ENCODE results near the gene FBXO47. TPM values are rescaled to one million over a fixed set of nuclear protein-coding genes. Genes with fewer than 3 reads are reported as not detected.
"Not testable (repeated sequence)": the region's sequence is repeated elsewhere in the genome, so short reads cannot be mapped to it uniquely, and the experiment has no call there.

FBXO47 gene
- total RNA-seq, 4 donors from 2014 or later = not detected

GRCh38 chr17:38940404-38940803 lies 26.8 kb downstream of the FBXO47 start:
- no peaks in the 10 kb centered on the region for H3K9me3 ChIP-seq
- TF ChIP-seq CTCF (IDR thresholded peaks at IDR 0.05) (no peak), POLR2A (IDR thresholded peaks at IDR 0.05) (no peak), POLR2AphosphoS5 (IDR thresholded peaks at IDR 0.05) (no peak), EP300 (IDR thresholded peaks at IDR 0.05) (no peak)
- no peak for DNase-seq (ENCODE audit: low spot score in 2 of 2)
- H3K36me3 ChIP-seq = no peaks in the 10 kb centered on the region
- H3K4me1 ChIP-seq = no peaks in the 10 kb centered on the region
- H3K27me3 ChIP-seq = no peaks in the 10 kb centered on the region
- 94% methylated on average over 1 of the region's 1 CpG for WGBS
- no peak overlapping the region for H3K4me3 ChIP-seq
- H3K27ac ChIP-seq = no peak overlapping the region

- no peak overlapping the region for H3K27ac ChIP-seq
- H3K4me1 ChIP-seq = no peaks in the 10 kb centered on the region
- no peaks in the 10 kb centered on the region for H3K9me3 ChIP-seq
- no peak for TF ChIP-seq POLR2A (IDR thresholded peaks at IDR 0.05)
- H3K27me3 ChIP-seq = no peaks in the 10 kb centered on the region
- no peak for DNase-seq (ENCODE audit: low spot score in 2 of 2)
- H3K36me3 ChIP-seq = no peaks in the 10 kb centered on the region
- H3K4me3 ChIP-seq = no peak overlapping the region
These were observed 27.2 kb downstream of the FBXO47 start for GRCh38 chr17:38939987-38940386.

- DNase-seq (ENCODE audit: low spot score in 2 of 2); H3K36me3 ChIP-seq; H3K4me3 ChIP-seq; H3K9me3 ChIP-seq; H3K4me1 ChIP-seq; H3K27me3 ChIP-seq; H3K27ac ChIP-seq: not testable (repeated sequence)
- WGBS = 76% methylated on average over 9 of the region's 9 CpGs
These were observed 33.2 kb downstream of the FBXO47 start for GRCh38 chr17:38933962-38934361.

GRCh38 chr17:38930782-38931181 lies 36.4 kb downstream of the FBXO47 start:
- H3K36me3 ChIP-seq = not testable (repeated sequence)

GRCh38 chr17:38926293-38927070 lies 40.7 kb downstream of the FBXO47 start:
- H3K4me3 ChIP-seq = no peak overlapping the region
- no peaks in the 10 kb centered on the region for H3K27me3 ChIP-seq
- DNase-seq (ENCODE audit: low spot score in 2 of 2) = no peak
- no peaks in the 10 kb centered on the region for H3K36me3 ChIP-seq
- H3K27ac ChIP-seq = no peak overlapping the region
- TF ChIP-seq CTCF (IDR thresholded peaks at IDR 0.05) (no peak), POLR2AphosphoS5 (IDR thresholded peaks at IDR 0.05) (no peak), POLR2A (IDR thresholded peaks at IDR 0.05) (no peak), EP300 (IDR thresholded peaks at IDR 0.05) (no peak)
- 74% methylated on average over 2 of the region's 2 CpGs for WGBS
- no peaks in the 10 kb centered on the region for H3K9me3 ChIP-seq
- H3K4me1 ChIP-seq = peaks cover 19% of the 10 kb centered on the region

More at GRCh38 chr17:38930782-38931181, 36.4 kb downstream of the FBXO47 start:
- no CpG with 5 or more reads among the region's 36 CpGs for WGBS
- not testable (repeated sequence) for H3K4me3 ChIP-seq; H3K9me3 ChIP-seq; H3K27ac ChIP-seq; H3K4me1 ChIP-seq; DNase-seq (ENCODE audit: low spot score in 2 of 2); H3K27me3 ChIP-seq

- peaks cover 19% of the 10 kb centered on the region for H3K4me1 ChIP-seq
- TF ChIP-seq POLR2AphosphoS5 (IDR thresholded peaks at IDR 0.05) (no peak), EP300 (IDR thresholded peaks at IDR 0.05) (no peak), POLR2A (IDR thresholded peaks at IDR 0.05) (no peak), CTCF (IDR thresholded peaks at IDR 0.05) (no peak)
- no peak within 1 kb of the TSS for H3K27ac ChIP-seq
- no peak for DNase-seq (ENCODE audit: low spot score in 2 of 2)
- no peaks in the 10 kb centered on the region for H3K9me3 ChIP-seq
- no peak within 1 kb of the TSS for H3K4me3 ChIP-seq
- no peaks in the 10 kb centered on the region for H3K27me3 ChIP-seq
- 68% methylated on average over 10 of the region's 14 CpGs for WGBS
- H3K36me3 ChIP-seq = no peaks in the 10 kb centered on the region
These were observed 41.8 kb downstream of the FBXO47 start, which contains the start of gene LASP1NB for GRCh38 chr17:38925263-38925995. LASP1NB (plus strand) TSS chr17:38925614.
